Naive thymus-derived CD4-positive, alpha-beta T cell (primary cell): ENCODE measurements around the gene ATP6V1A. TPM values are rescaled to one million over a fixed set of nuclear protein-coding genes. Genes with fewer than 3 reads are reported as not detected.

Experiments
- ATAC-seq: fragments of 150-1000 bp; cut with Tn5 transposase; 2 replicates; pipeline ENCODE4 v1.10.0; 2021; ENCODE audit warnings: mild to moderate bottlenecking, moderate library complexity
- CTCF ChIA-PET: fragments of 350-600 bp; sonication (Branson Sonifier 250); formaldehyde crosslinking; loops from one replicate; lab custom pipeline; 2021; ENCODE audit warnings: antibody characterized with exemption; lab: Charles Lee
- POLR2A ChIA-PET: fragments of 350-600 bp; sonication (Branson Sonifier 250); formaldehyde crosslinking; loops from one replicate; lab custom pipeline; 2021; ENCODE audit warnings: antibody characterized with exemption, inconsistent platforms; lab: Charles Lee
- DNase-seq, 9 donors: peaks; one replicate each; pipeline versions ENCODE4 v3.0.0 to v3.0.0-alpha.2; 2020 to 2022; ENCODE audit warnings: mixed read lengths in 1 of 9
- H3K27ac ChIP-seq: one replicate; pipeline ENCODE4 v1.7.0; 2013; ENCODE audit warnings: mild to moderate bottlenecking, low read depth, low read length, moderate library complexity
- H3K27me3 ChIP-seq, 2 donors: one replicate each; pipeline ENCODE4 v1.7.0; 2013; ENCODE audit warnings: low read length in 2 of 2, mild to moderate bottlenecking in 2 of 2, moderate library complexity in 2 of 2; ENCODE audit not compliant: control insufficient read depth in 2 of 2, insufficient read depth in 2 of 2
- H3K36me3 ChIP-seq, 3 experiments: 1 replicate in 2 of 3; 2 replicates in 1 of 3; pipeline ENCODE4 v1.7.0; 2013; ENCODE audit warnings: low read length in 3 of 3, mild to moderate bottlenecking in 3 of 3, moderate library complexity in 1 of 3; ENCODE audit not compliant: insufficient read depth in 3 of 3, control insufficient read depth in 2 of 3
- H3K4me1 ChIP-seq, 2 donors: one replicate each; pipeline ENCODE4 v1.7.0; 2013; ENCODE audit warnings: low read length in 2 of 2, mild to moderate bottlenecking in 2 of 2, moderate library complexity in 1 of 2; ENCODE audit not compliant: control insufficient read depth in 2 of 2, insufficient read depth in 2 of 2
- H3K4me3 ChIP-seq: 2 replicates; pipeline ENCODE4 v1.7.0; 2013; ENCODE audit warnings: mild to moderate bottlenecking, low read length
- H3K9me3 ChIP-seq, 3 experiments: 1 replicate in 2 of 3; 2 replicates in 1 of 3; pipeline ENCODE4 v1.7.0; 2013; ENCODE audit warnings: low read length in 3 of 3; ENCODE audit not compliant: control insufficient read depth in 2 of 3
- H3K27ac Mint-ChIP-seq, 9 donors: one replicate each; pipeline ENCODE4 v1.8.0; 2020 to 2022; ENCODE audit warnings: mixed read lengths in 9 of 9, mild to moderate bottlenecking in 8 of 9, moderate library complexity in 5 of 9, inconsistent platforms in 2 of 9
- H3K27me3 Mint-ChIP-seq, 5 donors: one replicate each; pipeline ENCODE4 v1.8.0; 2021 to 2022; ENCODE audit warnings: mixed read lengths in 5 of 5, mild to moderate bottlenecking in 1 of 5
- H3K36me3 Mint-ChIP-seq, 5 donors: one replicate each; pipeline ENCODE4 v1.8.0; 2020 to 2022; ENCODE audit warnings: mixed read lengths in 5 of 5, mild to moderate bottlenecking in 3 of 5, inconsistent platforms in 1 of 5
- H3K4me1 Mint-ChIP-seq, 7 donors: one replicate each; pipeline ENCODE4 v1.8.0; 2020 to 2022; ENCODE audit warnings: mixed read lengths in 7 of 7, mild to moderate bottlenecking in 3 of 7, inconsistent platforms in 1 of 7
- H3K4me3 Mint-ChIP-seq, 10 donors: one replicate each; pipeline ENCODE4 v1.8.0; 2020 to 2022; ENCODE audit warnings: mild to moderate bottlenecking in 10 of 10, mixed read lengths in 10 of 10, moderate library complexity in 6 of 10, inconsistent platforms in 2 of 10
- H3K9me3 Mint-ChIP-seq, 11 donors: one replicate each; pipeline ENCODE4 v1.8.0; 2020 to 2022; ENCODE audit warnings: mixed read lengths in 11 of 11, mild to moderate bottlenecking in 4 of 11, inconsistent platforms in 1 of 11, moderate library complexity in 1 of 11
- intact Hi-C, 2 donors: fragments of 100-400 bp; cut with micrococcal nuclease; formaldehyde crosslinking; loops; one replicate each; pipeline ENCODE4 v1.15.1; 2023
- polyA plus RNA-seq, 2 donors: library from polyadenylated mRNA; unstranded; fragments of 300-500 nt; fragmentation: Illumina TruSeq; gene quantifications; one replicate each; pipeline ENCODE4 v1.2.3, GENCODE V29; 2021
- total RNA-seq, 6 experiments: library from RNA in 5 of 6; stranded (reverse) in 5 of 6; gene quantifications; 1 replicate in 5 of 6; 2 replicates in 1 of 6; pipeline ENCODE4 v1.2.3 and lab custom pipeline; 2021 to 2026

ATP6V1A gene
- total and polyA plus RNA-seq, 7 experiments from 2014 or later: 11.9 to 44.8 (median 29.0) TPM

GRCh38 chr3:113771993-113772392 is 25.2 kb downstream of the ATP6V1A start:
- Mint-ChIP-seq H3K9me3 (no peaks in the 10 kb centered on the region), H3K4me3 (no peak overlapping the region), H3K27me3 (no peaks in the 10 kb centered on the region), H3K36me3 (peaks cover 0 to 11% (median 5%) of the 10 kb centered on the region in 5 donors), H3K27ac (no peak overlapping the region), H3K4me1 (peaks cover 10 to 29% (median 20%) of the 10 kb centered on the region in 7 donors)
- ChIA-PET POLR2A (no interaction called here), CTCF (no interaction called here)
- H3K4me3 ChIP-seq: no peak overlapping the region
- no peaks in the 10 kb centered on the region for H3K9me3 ChIP-seq
- H3K27me3 ChIP-seq: no peaks in the 10 kb centered on the region
- H3K36me3 ChIP-seq: no peaks in the 10 kb centered on the region
- DNase-seq (no peak), ATAC-seq (no peak)
- no peaks in the 10 kb centered on the region for H3K4me1 ChIP-seq
- no peak overlapping the region for H3K27ac ChIP-seq
- intact Hi-C loops: no loop called here

- peaks cover 0 to 14% (median 3%) of the 10 kb centered on the region in 5 donors for H3K36me3 Mint-ChIP-seq
- H3K4me1 Mint-ChIP-seq: peaks cover 12 to 34% (median 26%) of the 10 kb centered on the region in 7 donors
- DNase-seq (no peak), ATAC-seq (no peak)
- Histone ChIP-seq H3K9me3 (no peaks in the 10 kb centered on the region), H3K36me3 (no peaks in the 10 kb centered on the region), H3K27ac (no peak overlapping the region), H3K27me3 (no peaks in the 10 kb centered on the region), H3K4me3 (no peak overlapping the region), H3K4me1 (no peaks in the 10 kb centered on the region)
- H3K27me3 Mint-ChIP-seq: no peaks in the 10 kb centered on the region
- H3K9me3 Mint-ChIP-seq: no peaks in the 10 kb centered on the region
- no peak overlapping the region for H3K27ac Mint-ChIP-seq
- ChIA-PET CTCF (no interaction called here), POLR2A (interaction anchor here (0.6 kb wide), 1 partner anchor 835 kb away, joined by 3 read pairs; no protein-coding TSS in a partner anchor)
- intact Hi-C loops: no loop called here
- no peak overlapping the region for H3K4me3 Mint-ChIP-seq
Measured at GRCh38 chr3:113773381-113773780, 26.5 kb downstream of the ATP6V1A start.

- Mint-ChIP-seq H3K27ac (peak overlapping the region in 2 of 9 donors; percentile 5 to 12), H3K9me3 (no peaks in the 10 kb centered on the region), H3K36me3 (peaks cover 0 to 26% (median 3%) of the 10 kb centered on the region in 5 donors), H3K4me1 (peaks cover 12 to 38% (median 26%) of the 10 kb centered on the region in 7 donors), H3K4me3 (no peak overlapping the region), H3K27me3 (no peaks in the 10 kb centered on the region)
- ATAC-seq: no peak
- no peak for DNase-seq
- no peaks in the 10 kb centered on the region for H3K27me3 ChIP-seq
- no peaks in the 10 kb centered on the region for H3K4me1 ChIP-seq
- ChIA-PET POLR2A (no interaction called here), CTCF (no interaction called here)
- H3K36me3 ChIP-seq: no peaks in the 10 kb centered on the region
- no peak overlapping the region for H3K4me3 ChIP-seq
- no peak overlapping the region for H3K27ac ChIP-seq
- intact Hi-C loops: no loop called here
- H3K9me3 ChIP-seq: no peaks in the 10 kb centered on the region
Measured at GRCh38 chr3:113775516-113775915, 28.7 kb downstream of the ATP6V1A start.

- ChIA-PET CTCF (no interaction called here), POLR2A (no interaction called here)
- H3K27ac ChIP-seq: no peak overlapping the region
- Mint-ChIP-seq H3K9me3 (no peaks in the 10 kb centered on the region), H3K4me3 (no peak overlapping the region), H3K36me3 (peaks cover 0 to 30% (median 3%) of the 10 kb centered on the region in 5 donors), H3K4me1 (peaks cover 12 to 38% (median 26%) of the 10 kb centered on the region in 7 donors), H3K27me3 (no peaks in the 10 kb centered on the region), H3K27ac (peak overlapping the region in 1 of 9 donors; percentile 8)
- H3K27me3 ChIP-seq: no peaks in the 10 kb centered on the region
- ATAC-seq: no peak
- no peaks in the 10 kb centered on the region for H3K9me3 ChIP-seq
- H3K4me3 ChIP-seq: no peak overlapping the region
- intact Hi-C loops: no loop called here
- DNase-seq: no peak
- H3K4me1 ChIP-seq: no peaks in the 10 kb centered on the region
- no peaks in the 10 kb centered on the region for H3K36me3 ChIP-seq
Measured at GRCh38 chr3:113776564-113776963, 29.7 kb downstream of the ATP6V1A start.

- Histone ChIP-seq H3K4me1 (no peaks in the 10 kb centered on the region), H3K27me3 (no peaks in the 10 kb centered on the region), H3K27ac (no peak overlapping the region), H3K36me3 (peaks cover 0 to 18% (median 0%) of the 10 kb centered on the region in 3 experiments), H3K9me3 (no peaks in the 10 kb centered on the region), H3K4me3 (no peak overlapping the region)
- no peaks in the 10 kb centered on the region for H3K9me3 Mint-ChIP-seq
- H3K4me3 Mint-ChIP-seq: no peak overlapping the region
- ChIA-PET CTCF (no interaction called here), POLR2A (no interaction called here)
- H3K27ac Mint-ChIP-seq: no peak overlapping the region
- H3K27me3 Mint-ChIP-seq: no peaks in the 10 kb centered on the region
- ATAC-seq (peak; percentile 27), DNase-seq (peak in 1 of 9 donors; percentile 3)
- H3K36me3 Mint-ChIP-seq: peaks cover 0 to 31% (median 12%) of the 10 kb centered on the region in 5 donors
- intact Hi-C loops: loop anchor here (1.0 to 5.0 kb wide), 2 partner anchors 36 kb away; partner anchors contain the start of genes ATP6V1A (in 2 of the 2) and NAA50 (in 1 of the 2)
- peaks cover 0 to 10% (median 2%) of the 10 kb centered on the region in 7 donors for H3K4me1 Mint-ChIP-seq
Measured at GRCh38 chr3:113783463-113783862, 36.6 kb downstream of the ATP6V1A start.

- DNase-seq (no peak), ATAC-seq (no peak)
- ChIA-PET POLR2A (no interaction called here), CTCF (no interaction called here)
- Mint-ChIP-seq H3K36me3 (peaks cover 0 to 31% (median 12%) of the 10 kb centered on the region in 5 donors), H3K27me3 (no peaks in the 10 kb centered on the region), H3K9me3 (no peaks in the 10 kb centered on the region), H3K4me3 (peak overlapping the region in 1 of 10 donors; percentile 43), H3K4me1 (peaks cover 0 to 10% (median 2%) of the 10 kb centered on the region in 7 donors), H3K27ac (peak overlapping the region in 5 of 9 donors; percentile 5 to 81 (median 46))
- Histone ChIP-seq H3K4me1 (no peaks in the 10 kb centered on the region), H3K27me3 (no peaks in the 10 kb centered on the region), H3K9me3 (no peaks in the 10 kb centered on the region), H3K27ac (no peak overlapping the region), H3K36me3 (peaks cover 0 to 23% (median 0%) of the 10 kb centered on the region in 3 experiments), H3K4me3 (no peak overlapping the region)
- intact Hi-C loops: loop anchor here (1.0 to 5.0 kb wide), 2 partner anchors 37 kb away; partner anchors contain the start of genes ATP6V1A (in 2 of the 2) and NAA50 (in 1 of the 2)
Measured at GRCh38 chr3:113783980-113784379, 37.1 kb downstream of the ATP6V1A start.

GRCh38 chr3:113791381-113791780 is 44.5 kb downstream of the ATP6V1A start:
- no peak overlapping the region for H3K4me3 Mint-ChIP-seq
- H3K4me1 ChIP-seq: no peaks in the 10 kb centered on the region
- H3K9me3 ChIP-seq: no peaks in the 10 kb centered on the region
- no peaks in the 10 kb centered on the region for H3K27me3 Mint-ChIP-seq
- H3K27me3 ChIP-seq: no peaks in the 10 kb centered on the region
- ChIA-PET POLR2A (interaction anchor here (0.5 to 0.7 kb wide), 2 partner anchors 19 to 43 kb away, joined by 3 read pairs; no protein-coding TSS in a partner anchor), CTCF (interaction anchor here (0.7 kb wide), 1 partner anchor 53 kb away, joined by 4 read pairs; no protein-coding TSS in a partner anchor)
- no peak overlapping the region for H3K27ac ChIP-seq
- intact Hi-C loops: no loop called here
- no peaks in the 10 kb centered on the region for H3K9me3 Mint-ChIP-seq
- peaks cover 0 to 2% (median 0%) of the 10 kb centered on the region in 7 donors for H3K4me1 Mint-ChIP-seq
- H3K36me3 Mint-ChIP-seq: peaks cover 4 to 27% (median 15%) of the 10 kb centered on the region in 5 donors
- no peak overlapping the region for H3K4me3 ChIP-seq
- DNase-seq (no peak), ATAC-seq (no peak)
- H3K27ac Mint-ChIP-seq: peak overlapping the region in 1 of 9 donors; percentile 17
- peaks cover 0 to 35% (median 0%) of the 10 kb centered on the region in 3 experiments for H3K36me3 ChIP-seq
